Measurements from ENCODE around the gene PITPNC1.
"Not testable (repeated sequence)": the region's sequence is repeated elsewhere in the genome, so short reads cannot be mapped to it uniquely, and the experiment has no call there.

PITPNC1 gene

DNA sequence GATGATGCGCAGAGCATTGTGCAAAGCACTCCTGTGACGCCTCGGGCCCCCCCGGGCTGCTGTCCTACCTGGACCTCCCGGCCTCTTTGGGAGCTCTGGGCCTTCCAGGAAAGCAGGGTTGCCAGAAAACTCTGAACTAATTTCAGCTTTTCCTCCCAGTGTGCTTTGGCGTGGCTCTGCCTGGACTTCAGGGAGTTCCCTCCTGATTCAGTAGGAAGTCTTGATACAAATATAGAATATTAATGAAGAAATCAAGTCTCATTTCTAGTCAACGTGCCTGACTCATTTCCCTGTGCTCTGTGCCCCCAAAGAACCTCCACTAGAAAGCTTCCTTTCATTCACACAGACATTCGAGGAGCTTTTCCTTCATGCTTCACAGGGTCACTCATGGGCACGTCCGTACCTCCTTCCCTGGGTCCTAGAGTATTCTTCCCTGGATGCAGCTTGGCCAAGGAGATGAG lies 256.7 kb downstream of the PITPNC1 start:
- no peak for DNase-seq

DNA sequence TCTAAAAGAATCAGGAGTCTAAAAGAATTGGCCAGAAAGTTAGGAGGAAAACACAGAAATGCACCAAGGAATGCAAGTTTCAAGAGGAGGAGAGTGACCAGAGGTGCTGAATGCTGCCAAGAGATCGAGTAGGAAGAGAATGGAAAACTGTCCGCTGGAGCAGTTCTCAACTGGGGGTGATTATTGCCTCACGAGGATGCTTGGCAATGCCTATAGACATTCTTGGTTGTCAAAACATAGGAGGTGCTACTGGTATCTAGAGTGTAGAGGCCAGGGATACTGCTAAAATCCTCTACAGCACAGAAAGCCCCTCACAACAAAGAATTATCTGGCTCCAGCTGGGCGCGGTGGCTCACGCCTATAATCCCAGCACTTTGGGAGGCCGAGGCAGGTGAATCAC lies 258.6 kb downstream of the PITPNC1 start:
- DNase-seq = no peak

DNA sequence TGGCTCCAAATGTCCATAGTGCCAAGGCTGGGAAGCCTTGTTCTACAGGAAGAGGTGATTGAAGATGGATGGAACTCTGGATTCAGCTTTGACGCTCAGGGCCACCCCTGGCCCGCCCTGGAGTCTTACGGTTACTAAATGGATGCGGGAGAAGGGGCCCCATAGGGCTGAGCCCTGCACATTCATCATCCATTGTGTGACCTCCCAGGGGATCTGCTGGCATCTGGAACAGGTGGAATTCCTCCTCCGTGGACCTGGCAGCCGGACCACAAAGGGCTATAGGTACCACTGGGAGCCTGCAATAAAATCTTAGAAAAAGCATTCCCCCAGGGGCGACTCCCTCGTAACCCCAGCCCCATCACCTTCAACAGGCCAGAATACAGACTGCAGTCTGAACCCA lies 259.2 kb downstream of the PITPNC1 start:
- no peak for DNase-seq

DNA sequence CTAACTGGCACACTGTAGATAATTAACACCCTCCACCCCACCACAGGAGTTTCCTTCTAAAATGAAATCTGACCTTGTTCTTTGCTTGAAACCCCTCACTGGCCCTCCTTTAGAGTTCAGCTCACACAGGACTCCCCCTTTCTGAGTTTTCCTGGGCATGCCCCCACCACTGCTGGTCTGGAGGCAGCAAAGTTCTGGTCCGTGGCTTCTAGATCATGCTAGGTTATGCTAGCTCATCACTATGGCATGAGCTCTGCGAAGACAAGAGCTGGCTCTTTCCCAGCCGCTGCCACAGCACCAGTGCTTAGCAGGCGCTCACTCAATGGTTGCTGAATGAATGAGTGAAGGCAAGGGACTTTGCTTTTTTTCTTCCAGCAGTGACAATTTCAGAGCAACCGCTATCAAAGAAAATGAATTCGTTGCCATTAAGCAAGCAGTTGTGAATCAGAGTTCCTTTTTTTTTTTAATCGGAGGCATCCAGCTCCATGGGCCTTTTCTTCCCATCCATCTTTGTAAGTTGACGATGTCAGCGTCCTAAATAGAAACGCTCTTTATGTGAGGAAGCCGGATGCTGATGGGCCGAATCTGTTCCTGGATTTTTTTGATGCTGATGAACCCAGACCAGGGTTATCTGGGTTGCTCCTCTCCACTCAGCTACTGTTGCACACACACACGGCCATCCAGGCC lies 259.9 kb downstream of the PITPNC1 start:
- DNase-seq = no peak

DNA sequence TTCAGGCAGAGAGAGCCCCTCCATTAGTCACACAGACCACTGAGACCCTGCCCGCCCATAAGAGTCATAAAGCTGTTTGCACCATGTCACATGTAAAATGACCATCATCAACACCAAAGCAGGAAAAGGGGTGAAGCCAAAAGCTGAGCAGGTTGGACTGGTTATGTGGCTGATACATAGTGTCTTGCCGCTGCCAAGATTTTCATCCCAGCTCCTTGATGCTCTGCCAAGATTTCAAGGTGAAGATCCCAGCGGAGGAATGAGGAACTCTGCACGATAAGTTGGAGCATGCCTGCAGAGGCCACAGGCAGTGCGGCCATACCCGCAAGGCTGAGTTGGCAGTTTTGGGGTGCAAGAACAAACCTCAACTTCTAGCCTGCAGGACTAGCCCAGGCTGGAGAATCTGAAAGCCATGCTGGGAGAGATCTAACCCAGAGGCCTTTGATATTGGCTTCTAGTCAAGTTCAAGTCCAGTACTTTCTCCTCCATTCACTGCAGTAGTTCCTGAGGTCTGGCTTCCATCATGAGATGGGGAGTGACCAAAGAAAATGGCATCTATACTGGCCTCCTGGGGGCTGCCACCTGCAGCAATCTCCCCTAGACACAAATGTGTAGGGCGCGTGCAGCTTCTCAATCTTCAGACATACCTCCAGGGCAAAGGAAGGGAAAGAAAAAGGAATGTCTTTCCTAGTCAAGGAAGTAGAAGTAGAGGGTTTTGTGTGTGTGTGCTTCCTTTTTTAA lies 261.0 kb downstream of the PITPNC1 start:
- no peak for DNase-seq

DNA sequence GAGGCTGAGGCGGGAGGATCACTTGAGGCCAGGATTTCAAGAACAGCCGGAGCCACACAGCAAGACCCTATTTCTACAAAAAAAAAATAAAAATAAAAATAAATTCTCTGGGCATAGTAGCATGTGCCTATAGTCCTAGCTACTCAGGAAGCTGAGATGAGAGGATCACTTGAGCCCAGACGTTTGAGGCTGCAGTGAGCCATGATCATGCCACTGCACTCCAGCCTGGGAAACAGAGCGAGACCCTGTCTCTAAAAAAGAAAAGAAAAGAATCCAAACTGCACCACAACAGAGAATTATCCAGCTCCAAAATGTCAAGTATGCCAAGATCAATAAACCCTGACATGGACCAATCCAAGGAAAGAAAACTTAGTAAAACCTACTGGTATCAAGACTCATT lies 261.8 kb downstream of the PITPNC1 start:
- no peak for DNase-seq

DNA sequence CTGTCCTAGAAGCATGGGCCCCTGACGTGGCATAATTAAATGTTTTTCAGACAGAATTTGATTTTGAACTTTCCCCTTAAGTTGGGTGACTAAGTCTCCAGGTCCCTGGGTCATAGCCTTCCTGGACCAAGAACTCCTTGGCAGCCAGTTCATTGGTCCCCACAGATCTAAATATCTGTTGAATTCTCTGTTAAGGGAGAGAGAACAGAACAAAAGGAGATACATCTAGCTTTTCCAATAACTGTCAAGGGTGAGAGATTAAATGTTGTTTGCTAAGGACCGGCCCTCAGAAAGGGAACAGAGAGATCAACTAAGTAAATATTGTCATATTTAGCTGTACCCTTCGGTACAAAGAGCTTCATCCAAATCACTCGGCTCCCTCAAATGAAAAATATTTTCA lies 262.5 kb downstream of the PITPNC1 start:
- peak in 2 of 3 experiments; percentile 18 to 51 for DNase-seq

DNA sequence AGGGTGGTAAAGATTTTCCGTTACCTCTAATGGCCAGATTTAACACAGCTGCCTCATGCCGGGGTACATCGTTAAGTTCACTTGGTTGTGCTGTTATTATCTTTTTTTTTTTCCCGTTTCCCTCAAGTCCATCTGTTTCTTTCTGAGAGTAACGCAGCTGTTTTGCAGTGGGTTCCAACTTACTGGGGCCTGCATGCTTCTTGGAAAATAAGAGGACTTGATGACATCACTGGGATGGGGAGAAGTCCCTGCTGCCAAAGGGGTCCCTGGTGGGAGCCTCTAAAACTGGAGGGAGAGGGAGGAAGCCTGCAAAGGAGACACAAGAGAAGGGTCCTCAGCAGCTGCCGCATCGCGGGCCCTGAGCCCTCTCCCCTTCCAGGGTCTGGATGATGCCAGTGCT lies 262.9 kb downstream of the PITPNC1 start:
- no peak for DNase-seq

DNA sequence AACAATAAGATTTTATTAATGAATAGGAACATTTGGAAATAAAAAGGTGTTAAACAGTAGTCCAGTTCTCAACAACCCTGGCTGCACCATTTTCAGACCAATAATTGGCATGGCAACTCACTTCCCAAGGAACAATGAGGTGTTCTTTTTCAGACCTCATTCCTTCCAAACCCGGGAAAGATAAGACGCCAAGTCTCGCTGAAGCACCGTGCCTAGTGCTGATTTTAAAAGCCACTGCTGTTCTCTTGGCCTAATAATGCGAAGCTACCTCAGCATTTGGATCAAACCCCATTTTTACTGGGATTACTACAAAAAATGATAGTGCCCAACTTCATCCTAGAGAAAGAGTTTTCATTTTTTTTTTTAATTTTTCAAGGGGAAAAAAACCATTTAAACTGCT lies 265.4 kb downstream of the PITPNC1 start:
- no peak for DNase-seq

DNA sequence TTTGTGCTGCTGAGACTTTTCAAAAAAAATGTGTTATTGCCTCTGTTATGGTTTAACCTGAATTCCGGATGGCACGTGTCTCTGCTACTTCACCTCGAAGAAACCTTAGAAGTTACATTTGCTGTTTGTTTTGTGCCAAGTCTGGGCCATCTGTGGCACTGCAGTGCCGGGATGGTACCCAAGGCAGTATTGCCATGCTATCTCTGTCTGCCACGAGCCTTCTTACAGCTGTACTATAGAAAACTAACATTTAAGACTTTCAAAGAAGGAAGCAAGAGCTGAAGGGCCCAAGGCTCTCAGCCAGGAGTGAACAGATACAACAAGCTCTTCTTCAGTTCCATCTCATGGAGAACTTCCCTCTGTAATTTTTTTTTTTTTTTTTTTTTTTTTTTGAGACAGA lies 267.0 kb downstream of the PITPNC1 start:
- DNase-seq = no peak

DNA sequence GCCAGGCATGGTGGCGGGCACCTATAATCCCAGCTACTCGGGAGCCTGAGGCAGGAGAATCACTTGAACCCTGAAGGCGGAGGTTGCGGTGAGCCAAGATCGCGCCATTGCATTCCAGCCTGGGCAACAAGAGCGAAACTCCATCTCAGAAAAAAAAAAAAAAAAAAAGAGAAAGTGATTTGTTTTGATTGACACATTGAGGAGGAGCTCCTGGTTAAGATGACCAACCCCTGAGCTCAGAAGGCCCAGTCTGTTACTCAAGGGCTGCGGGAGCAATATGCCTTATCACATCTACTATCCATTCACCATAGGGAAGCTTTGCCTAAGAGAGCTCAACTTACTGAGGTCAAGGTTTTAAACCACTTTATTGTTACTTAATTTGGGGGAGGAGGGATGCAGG lies 268.1 kb downstream of the PITPNC1 start:
- DNase-seq = not testable (repeated sequence)

DNA sequence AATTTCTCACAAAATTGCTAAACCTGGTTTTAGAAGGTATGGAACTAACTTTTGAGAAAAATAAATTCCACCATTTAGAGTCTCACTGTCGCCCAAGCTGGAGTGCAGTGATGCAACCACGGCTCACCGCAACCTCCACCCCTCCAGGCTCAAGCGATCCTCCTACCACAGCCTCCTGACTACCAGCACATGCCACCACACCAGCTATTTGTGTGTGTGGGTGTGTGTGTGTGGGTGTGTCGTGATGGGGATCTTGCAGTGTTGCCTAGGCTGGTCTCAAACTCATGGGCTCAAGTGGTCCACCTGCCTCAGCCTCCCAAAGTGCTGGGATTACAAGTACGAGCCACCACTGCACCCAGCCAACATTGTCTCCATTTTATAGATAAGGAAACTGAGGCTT lies 269.4 kb downstream of the PITPNC1 start:
- no peak for DNase-seq

DNA sequence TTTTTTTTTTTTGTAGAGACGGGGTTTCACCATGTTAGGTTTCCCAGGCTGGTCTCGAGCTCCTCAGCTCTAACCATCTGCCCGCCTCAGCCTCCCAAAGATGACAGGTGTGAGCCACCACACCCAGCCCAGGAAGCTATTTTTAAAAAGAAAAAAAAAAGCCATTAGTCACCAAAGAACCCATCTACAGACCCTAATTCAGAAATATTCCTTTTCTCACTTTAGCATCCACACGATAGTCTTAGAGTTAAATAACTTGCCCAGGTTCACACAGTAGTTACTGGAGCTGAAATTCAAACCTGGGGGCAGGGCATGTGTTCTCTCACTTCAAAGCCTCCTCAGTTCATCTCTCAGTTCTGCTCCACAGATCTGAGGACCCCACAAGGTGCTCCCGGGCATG lies 270.4 kb downstream of the PITPNC1 start:
- no peak for DNase-seq

DNA sequence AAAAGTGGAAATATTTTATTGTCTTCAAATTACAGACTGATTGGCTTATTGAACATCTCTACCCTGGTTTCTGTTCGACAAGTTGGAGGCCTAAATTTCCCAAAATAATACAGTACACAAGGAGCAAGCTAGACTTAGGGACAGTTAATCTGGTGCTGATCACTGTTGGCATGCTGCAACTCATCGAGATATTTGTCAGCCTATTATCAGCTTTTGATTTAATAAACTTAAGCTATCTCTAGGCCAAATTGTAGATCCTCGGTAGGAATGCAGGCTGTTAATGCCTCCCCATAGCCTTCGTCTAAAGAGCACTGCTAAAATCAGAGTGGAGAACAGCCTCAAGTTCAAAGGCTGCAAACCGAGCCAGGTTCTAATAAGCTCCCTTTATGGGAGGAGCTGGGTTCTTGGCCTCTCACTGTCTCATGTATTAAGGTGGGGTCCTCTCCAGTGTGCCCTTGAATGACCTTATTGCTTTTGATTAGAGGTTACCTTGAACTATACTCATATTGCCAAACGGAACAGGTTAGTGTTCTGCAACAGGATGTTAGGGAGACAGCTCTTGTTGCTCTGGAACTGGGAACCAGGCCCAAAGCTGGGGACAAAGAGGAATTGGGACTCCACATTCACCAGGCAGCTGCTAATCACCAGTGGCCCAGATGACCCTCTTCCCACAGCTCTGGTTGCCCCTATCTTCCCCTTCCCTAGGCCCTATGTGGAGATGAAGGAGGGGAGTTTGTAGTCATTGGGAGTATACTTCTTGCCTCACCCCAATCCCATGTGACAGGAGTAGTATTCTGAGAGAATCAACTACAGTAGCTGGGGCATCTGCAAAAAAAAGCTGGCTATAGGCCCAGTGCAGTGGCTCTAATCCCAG lies 271.2 kb downstream of the PITPNC1 start:
- no peak for DNase-seq

DNA sequence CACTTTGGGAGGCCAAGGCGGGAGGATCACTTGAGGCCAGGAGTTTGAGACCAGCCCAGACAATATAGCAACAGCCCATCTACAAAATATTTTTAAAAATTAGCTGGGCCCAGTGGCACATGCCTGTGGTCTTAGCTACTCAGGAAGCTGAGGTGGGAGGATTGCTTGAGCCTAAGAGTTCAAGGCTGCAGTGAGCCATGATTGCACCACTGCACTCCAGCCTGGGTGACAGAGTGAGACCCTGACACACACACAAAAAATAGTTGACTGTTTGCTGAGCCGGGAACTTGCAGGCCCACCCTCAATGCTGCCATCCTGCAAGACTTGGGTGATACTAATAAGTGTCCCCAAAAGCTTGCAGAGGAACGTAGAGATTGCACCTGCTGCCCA lies 271.8 kb downstream of the PITPNC1 start:
- DNase-seq = not testable (repeated sequence)

DNA sequence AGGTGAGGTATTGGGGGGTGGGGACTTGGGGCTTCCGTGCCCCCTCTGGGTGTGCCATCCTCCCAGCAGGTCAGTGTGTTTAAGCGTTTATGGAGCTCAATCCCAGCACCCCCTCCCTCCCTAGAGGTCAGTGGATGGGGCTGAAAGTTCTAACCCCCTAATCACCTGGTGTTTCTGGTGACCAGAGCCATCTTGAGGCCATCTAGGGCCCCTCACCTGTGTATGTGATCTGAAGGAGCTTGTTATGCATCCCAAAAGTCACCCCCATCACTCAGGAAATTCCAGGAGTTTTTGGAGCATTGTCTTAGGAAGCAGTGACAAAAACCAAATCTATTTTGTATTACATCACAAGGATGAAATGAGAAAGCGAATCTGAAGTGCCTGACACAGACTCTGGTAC lies 272.8 kb downstream of the PITPNC1 start:
- DNase-seq = no peak

DNA sequence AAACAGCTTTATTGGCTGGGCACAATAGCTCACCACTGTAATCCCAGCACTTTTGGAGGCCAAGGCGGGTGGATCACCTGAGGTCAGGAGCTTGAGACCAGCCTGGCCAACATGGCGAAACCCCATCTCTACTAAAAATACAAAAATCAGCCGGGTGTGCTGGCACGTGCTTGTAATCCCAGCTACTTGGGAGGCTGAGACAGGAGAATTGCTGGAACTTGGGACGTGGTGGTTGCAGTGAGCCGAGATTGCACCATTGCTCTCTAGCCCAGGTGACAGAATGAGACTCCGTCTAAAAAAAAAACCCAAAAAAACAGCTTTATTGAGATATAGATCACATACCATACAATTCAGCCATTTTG lies 274.1 kb downstream of the PITPNC1 start:
- DNase-seq = not testable (repeated sequence)

DNA sequence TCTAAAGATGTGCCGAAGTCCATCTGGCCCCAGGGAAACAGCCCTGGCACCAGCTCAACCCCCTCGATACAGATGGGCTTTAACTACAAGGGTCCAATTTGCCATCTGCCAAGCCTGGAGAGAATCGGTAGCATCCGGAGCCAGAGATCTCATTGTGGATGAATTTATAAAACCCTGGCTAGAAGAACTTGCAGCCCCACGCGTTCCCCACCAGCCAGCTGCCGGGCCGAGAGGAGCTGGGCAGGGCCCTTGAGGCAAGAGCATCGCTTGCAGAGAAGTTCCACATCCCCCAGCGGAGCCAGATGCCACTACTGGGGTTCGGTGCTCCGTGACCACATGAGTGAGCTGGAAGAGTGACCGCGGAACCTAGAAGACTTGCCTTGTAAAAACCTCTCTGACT lies 275.4 kb downstream of the PITPNC1 start:
- DNase-seq = no peak

DNA sequence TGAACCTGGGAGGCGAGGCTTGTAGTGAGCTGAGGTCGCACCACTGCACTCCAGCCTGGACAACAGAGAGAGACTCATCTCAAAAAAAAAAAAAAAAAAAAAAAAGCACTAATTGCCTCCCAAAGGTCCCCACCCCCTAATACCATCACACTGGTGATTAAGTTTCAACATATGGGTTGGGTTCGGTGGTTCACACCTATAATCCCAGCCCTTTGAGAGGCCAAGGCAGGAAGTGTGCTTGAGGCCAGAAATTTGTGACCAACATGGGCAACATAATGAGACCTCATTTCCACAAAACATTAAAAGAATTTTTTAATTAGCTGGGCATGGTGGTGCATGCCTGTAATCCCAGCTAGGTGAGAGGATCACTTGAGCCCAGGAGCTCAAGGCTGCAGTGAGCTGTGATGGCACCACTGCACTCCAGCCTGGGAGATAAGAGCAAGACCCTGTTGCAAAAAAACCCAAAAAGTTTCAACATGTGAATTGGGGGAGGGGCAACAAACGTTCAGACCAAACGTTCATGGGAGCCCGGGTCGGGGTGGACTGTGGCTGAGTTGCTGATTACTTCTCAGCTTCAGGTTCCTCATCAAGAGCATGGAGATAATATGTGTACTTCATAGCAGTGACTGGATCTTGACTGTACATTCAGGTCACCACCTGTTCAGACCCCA lies 278.5 kb downstream of the PITPNC1 start:
- no peak for DNase-seq

DNA sequence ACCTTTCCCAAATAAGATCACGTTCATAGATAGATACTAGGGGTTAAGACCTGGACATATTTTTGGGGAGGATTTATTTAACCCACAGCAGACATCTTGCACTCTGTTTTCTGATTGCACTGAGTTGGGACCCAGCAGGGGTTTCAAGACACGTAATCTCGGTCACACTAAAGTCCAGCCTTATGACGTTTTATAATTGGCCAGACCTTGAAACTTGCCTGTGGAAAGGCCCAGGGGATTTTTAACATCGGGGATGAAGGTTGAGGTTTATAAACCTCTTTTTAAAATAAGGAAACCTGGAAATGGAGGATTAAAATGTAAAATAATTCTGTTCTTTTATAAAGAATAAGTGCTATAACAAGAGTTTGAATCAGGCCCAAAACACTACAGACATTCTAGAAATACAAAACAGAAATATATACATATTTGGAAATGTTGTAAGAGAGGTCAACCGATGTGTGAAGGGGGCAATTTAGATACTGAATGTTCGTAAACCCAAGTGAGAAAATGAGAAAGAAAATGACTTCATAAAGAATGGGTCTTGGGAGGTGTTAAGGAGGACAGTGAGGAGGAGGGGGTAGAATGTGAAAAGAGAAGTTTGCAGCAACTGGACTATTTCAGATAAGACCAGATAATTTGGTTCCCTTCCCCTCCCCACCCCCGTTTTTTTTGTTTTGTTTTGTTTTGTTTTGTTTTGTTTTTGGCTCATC lies 279.6 kb downstream of the PITPNC1 start:
- DNase-seq = no peak

DNA sequence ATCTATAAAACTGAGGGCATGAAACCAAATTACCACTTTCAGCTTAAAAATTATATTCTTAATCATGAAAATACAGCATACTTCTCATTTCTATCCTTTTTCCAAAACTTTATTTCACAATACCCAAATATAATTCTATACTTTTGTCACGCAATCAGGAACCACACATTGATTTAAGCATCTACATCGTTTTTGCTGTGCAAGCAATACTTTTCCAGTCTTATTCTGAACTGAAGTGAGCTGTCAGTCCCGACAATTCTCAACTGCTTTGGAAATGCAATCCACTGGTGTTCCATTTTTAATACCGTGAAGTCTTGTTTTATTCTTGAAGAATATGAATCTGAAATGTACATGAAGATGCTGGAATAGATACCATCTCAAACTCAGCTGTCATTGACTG lies 280.5 kb downstream of the PITPNC1 start:
- DNase-seq = no peak

DNA sequence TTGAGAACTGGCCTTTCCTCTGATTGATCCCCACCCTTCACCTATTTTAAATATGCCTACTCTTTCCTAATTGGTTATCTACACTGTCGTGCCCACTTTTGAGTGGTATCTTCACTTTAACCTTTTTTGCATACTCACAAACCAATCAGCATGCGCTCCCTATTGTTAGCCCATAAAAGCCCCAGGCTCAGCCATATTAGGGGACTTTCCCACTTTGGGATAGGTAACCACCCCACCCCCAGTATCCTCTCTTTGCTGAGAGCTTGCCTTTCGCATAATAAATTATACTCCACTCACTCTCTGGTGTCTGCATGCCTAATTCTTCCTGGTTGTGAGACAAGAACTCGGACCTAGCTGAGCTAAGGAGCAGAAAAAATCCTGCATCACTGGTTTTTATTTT lies 281.2 kb downstream of the PITPNC1 start:
- DNase-seq = no peak

DNA sequence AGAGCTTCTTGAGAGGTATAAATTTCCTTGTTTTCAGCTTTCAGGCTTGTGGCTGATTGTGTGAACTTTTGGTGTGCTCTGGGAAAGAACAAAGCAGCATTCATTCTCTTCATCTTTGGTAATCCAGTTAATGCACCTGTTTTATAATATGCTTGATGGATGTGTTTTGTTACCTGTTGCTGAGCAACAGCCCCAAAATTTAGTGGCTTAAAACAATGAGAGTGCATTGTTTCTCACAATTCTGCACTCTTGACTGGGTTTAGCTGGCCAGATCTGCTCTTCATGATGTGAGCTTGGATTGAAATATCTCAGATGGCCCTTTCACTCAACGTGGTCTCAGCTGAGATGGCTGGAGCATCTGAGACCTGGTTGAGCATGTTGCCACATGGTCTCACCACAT lies 281.9 kb downstream of the PITPNC1 start:
- DNase-seq = peak in 1 of 3 experiments; percentile 20

Data from NCI-H1417 (cell line).